Mesendoderm (in vitro differentiated cells): ENCODE measurements around the gene SMARCC1.
"Not testable (repeated sequence)": the region's sequence is repeated elsewhere in the genome, so short reads cannot be mapped to it uniquely, and the experiment has no call there.

Source experiments
- DNase-seq: peaks from one replicate; pipeline ENCODE4 v3.0.0; 2013
- H2AK5ac ChIP-seq: 2 replicates; pipeline ENCODE4 v1.6.1; 2013; ENCODE audit warnings: low read length, inconsistent platforms
- H2BK120ac ChIP-seq: 2 replicates; pipeline ENCODE4 v1.6.1; 2013; ENCODE audit warnings: low read depth, mild to moderate bottlenecking, low read length, moderate library complexity, mixed read lengths
- H2BK15ac ChIP-seq: replicated peaks from 2 replicates; pipeline ENCODE4 v1.6.1; 2013; ENCODE audit warnings: low read depth, mild to moderate bottlenecking, moderate library complexity
- H2BK5ac ChIP-seq: 2 replicates; pipeline ENCODE4 v1.6.1; 2013; ENCODE audit warnings: low read length, inconsistent platforms
- H3K18ac ChIP-seq: 2 replicates; pipeline ENCODE4 v1.6.1; 2013; ENCODE audit warnings: mild to moderate bottlenecking, low read length, mixed read lengths
- H3K23ac ChIP-seq: one replicate; pipeline ENCODE4 v1.6.1; 2013; ENCODE audit warnings: low read length
- H3K27ac ChIP-seq: 2 replicates; pipeline ENCODE4 v1.5.1; 2013; ENCODE audit warnings: low read depth, mild to moderate bottlenecking, inconsistent platforms, low read length, moderate library complexity
- H3K27me3 ChIP-seq: 2 replicates; pipeline ENCODE4 v1.6.1; 2013; ENCODE audit warnings: low read length, control low read depth, mild to moderate bottlenecking, inconsistent platforms; ENCODE audit not compliant: insufficient read depth, poor library complexity
- H3K36me3 ChIP-seq: 2 replicates; pipeline ENCODE4 v1.6.1; 2013; ENCODE audit warnings: low read length, inconsistent platforms; ENCODE audit not compliant: control insufficient read depth, insufficient read depth
- H3K4ac ChIP-seq: one replicate; pipeline ENCODE4 v1.6.1; 2013; ENCODE audit warnings: low read depth, mild to moderate bottlenecking, low read length, moderate library complexity
- H3K4me1 ChIP-seq: 2 replicates; pipeline ENCODE4 v1.6.1; 2013; ENCODE audit warnings: low read depth, low read length, inconsistent platforms; ENCODE audit not compliant: control insufficient read depth
- H3K4me2 ChIP-seq: 2 replicates; pipeline ENCODE4 v1.6.1; 2013; ENCODE audit warnings: low read length
- H3K4me3 ChIP-seq: 2 replicates; pipeline ENCODE4 v1.5.1; 2013; ENCODE audit warnings: mild to moderate bottlenecking, low read length
- H3K56ac ChIP-seq: one replicate; pipeline ENCODE4 v1.6.1; 2013; ENCODE audit warnings: low read length
- H3K79me1 ChIP-seq: 2 replicates; pipeline ENCODE4 v1.6.1; 2013; ENCODE audit warnings: low read length, inconsistent platforms
- H3K79me2 ChIP-seq: 2 replicates; pipeline ENCODE4 v1.6.1; 2013; ENCODE audit warnings: mild to moderate bottlenecking, low read length; ENCODE audit not compliant: control insufficient read depth, insufficient read depth
- H3K9ac ChIP-seq: 2 replicates; pipeline ENCODE4 v1.6.1; 2013; ENCODE audit warnings: low read length, inconsistent platforms
- H4K5ac ChIP-seq: one replicate; pipeline ENCODE4 v1.6.1; 2013; ENCODE audit warnings: low read length
- H4K8ac ChIP-seq: one replicate; pipeline ENCODE4 v1.6.1; 2013; ENCODE audit warnings: low read depth, mild to moderate bottlenecking, control low read depth, low read length, moderate library complexity
- WGBS: extraction: QIAGEN DNeasy Blood & Tissue Kit; methylation state at CpG from one replicate; pipeline ENCODE4 v1.1.7; 2013; ENCODE audit warnings: low lambda C conversion rate, missing lambda C conversion rate; ENCODE audit not compliant: insufficient coverage; ENCODE audit errors: extremely low coverage; 5-methylcytosine and 5-hydroxymethylcytosine counted together

SMARCC1 gene

DNA sequence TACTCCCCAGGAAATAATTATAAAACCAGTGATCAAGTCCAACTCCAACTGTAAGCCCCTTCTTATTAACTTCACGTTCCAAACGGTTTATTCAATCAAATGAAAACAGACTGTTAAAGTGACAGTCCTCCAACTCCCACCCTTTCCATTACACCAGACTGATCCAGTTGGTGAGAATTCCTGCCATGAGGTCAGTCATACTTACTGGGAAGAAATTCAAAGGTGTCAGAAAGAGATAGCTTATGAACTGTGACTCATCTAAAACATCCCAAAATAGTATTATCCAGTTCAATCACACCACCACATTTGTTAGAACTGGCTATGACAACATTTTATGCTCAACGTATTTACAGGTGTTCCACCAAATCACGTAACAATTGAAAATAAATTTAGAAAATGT lies 19.5 kb downstream of the SMARCC1 start:
- Histone ChIP-seq H3K36me3 (peaks cover 4% of the 10 kb centered on the region), H3K27ac (no peak overlapping the region)

DNA sequence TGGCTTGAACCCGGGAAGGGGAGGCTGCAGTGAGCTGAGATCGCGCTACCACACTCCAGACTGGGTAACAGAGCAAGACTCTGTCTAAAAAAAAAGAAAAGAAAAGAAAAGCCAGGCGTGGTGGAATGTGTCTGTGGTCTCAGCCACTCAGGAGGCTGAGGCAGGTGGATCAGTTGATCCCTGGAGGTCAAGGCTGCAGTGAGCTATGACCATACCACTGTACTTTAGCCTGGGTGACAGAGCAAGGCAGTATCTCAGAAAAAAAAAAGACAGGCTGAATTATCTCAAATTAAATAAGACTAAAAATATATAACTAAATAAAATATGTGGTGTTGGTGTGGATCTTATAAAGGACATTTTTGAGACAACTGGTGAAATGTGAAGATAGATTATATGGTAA lies 20.6 kb downstream of the SMARCC1 start:
- no peak overlapping the region for H2AK5ac ChIP-seq
- WGBS = no CpG with 5 or more reads among the region's 4 CpGs
- no peak overlapping the region for H3K4me3 ChIP-seq
- H3K27me3 ChIP-seq = no peaks in the 10 kb centered on the region
- DNase-seq = no peak
- H3K79me2 ChIP-seq = peaks cover 68% of the 10 kb centered on the region
- H3K23ac ChIP-seq = no peak overlapping the region
- no peak overlapping the region for H2BK5ac ChIP-seq
- peaks cover 6% of the 10 kb centered on the region for H3K36me3 ChIP-seq
- no peak overlapping the region for H3K18ac ChIP-seq
- H3K4me1 ChIP-seq = no peaks in the 10 kb centered on the region
- H3K56ac ChIP-seq = no peak overlapping the region
- H3K9ac ChIP-seq = no peak overlapping the region
- peaks cover 4% of the 10 kb centered on the region for H3K79me1 ChIP-seq
- H4K8ac ChIP-seq = no peak overlapping the region
- no peak overlapping the region for H2BK15ac ChIP-seq
- H4K5ac ChIP-seq = no peak overlapping the region
- no peak overlapping the region for H3K27ac ChIP-seq
- no peak overlapping the region for H3K4ac ChIP-seq
- H2BK120ac ChIP-seq = no peak overlapping the region
- H3K4me2 ChIP-seq = no peak overlapping the region

More for the DNA sequence above, 19.5 kb downstream of the SMARCC1 start:
- no peak overlapping the region for H2AK5ac ChIP-seq
- no peak overlapping the region for H4K5ac ChIP-seq
- no peak overlapping the region for H4K8ac ChIP-seq
- peaks cover 4% of the 10 kb centered on the region for H3K79me1 ChIP-seq
- H3K23ac ChIP-seq = no peak overlapping the region
- WGBS = no CpG with 5 or more reads among the region's 4 CpGs
- H3K4ac ChIP-seq = no peak overlapping the region
- no peak overlapping the region for H2BK5ac ChIP-seq
- H2BK120ac ChIP-seq = no peak overlapping the region
- no peak overlapping the region for H2BK15ac ChIP-seq
- no peak overlapping the region for H3K18ac ChIP-seq
- H3K27me3 ChIP-seq = no peaks in the 10 kb centered on the region
- no peak overlapping the region for H3K4me2 ChIP-seq
- H3K9ac ChIP-seq = no peak overlapping the region
- peaks cover 66% of the 10 kb centered on the region for H3K79me2 ChIP-seq
- H3K4me1 ChIP-seq = no peaks in the 10 kb centered on the region
- DNase-seq = no peak
- no peak overlapping the region for H3K56ac ChIP-seq
- H3K4me3 ChIP-seq = no peak overlapping the region

- not testable (repeated sequence) for H3K4me1 ChIP-seq, H2AK5ac ChIP-seq, H3K27me3 ChIP-seq, H3K9ac ChIP-seq, H2BK120ac ChIP-seq, H3K23ac ChIP-seq, H3K56ac ChIP-seq, H4K8ac ChIP-seq, H2BK15ac ChIP-seq, H3K18ac ChIP-seq, H3K4ac ChIP-seq, H3K27ac ChIP-seq, H4K5ac ChIP-seq, H2BK5ac ChIP-seq, H3K4me3 ChIP-seq, DNase-seq, H3K79me1 ChIP-seq, H3K4me2 ChIP-seq, H3K36me3 ChIP-seq
- WGBS = no CpG with 5 or more reads among the region's 4 CpGs
- H3K79me2 ChIP-seq = peaks cover 68% of the 10 kb centered on the region
Observed at GRCh38 chr3:47760207-47760606, 21.5 kb downstream of the SMARCC1 start.

DNA sequence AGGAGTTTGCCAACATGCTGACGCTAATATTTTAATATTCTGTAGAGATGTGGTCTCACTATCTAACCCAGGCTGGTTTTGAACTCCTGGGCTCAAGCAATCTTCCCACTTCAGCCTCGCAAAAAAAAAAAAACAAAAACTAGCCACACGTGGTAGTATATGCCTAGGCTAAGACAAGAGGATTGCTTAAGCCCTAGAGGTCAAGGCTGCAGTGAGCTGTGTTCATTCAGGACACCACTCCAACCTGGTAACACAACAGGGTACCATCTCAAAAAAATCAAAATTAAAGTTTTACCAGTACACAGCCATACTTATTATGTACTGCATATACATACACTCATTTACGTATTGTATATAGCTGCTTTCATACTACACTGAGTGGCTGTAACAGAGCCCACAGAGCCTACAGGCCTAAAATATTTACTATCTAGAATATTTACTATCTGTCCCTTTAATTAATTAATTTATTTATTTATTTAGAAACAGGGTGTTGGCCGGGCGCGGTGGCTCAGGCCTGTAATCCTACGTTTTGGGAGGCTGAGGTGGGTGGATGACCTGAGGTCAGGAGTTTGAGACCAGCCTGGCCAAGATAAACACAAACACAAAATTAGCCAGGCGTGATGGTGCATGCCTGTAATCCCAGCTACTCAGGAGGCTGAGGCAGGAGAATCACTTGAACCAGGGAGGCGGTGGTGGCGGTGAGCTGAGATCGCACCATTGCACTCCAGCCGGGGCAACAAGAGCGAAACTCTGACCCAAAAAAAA lies 23.2 kb downstream of the SMARCC1 start:
- Histone ChIP-seq H3K4me3 (no peak overlapping the region), H3K79me1 (peaks cover 4% of the 10 kb centered on the region), H3K56ac (no peak overlapping the region), H3K27me3 (no peaks in the 10 kb centered on the region), H3K4ac (no peak overlapping the region), H4K5ac (no peak overlapping the region), H2BK120ac (no peak overlapping the region), H3K18ac (no peak overlapping the region), H3K23ac (no peak overlapping the region), H2BK15ac (no peak overlapping the region), H2AK5ac (no peak overlapping the region), H2BK5ac (no peak overlapping the region), H3K27ac (no peak overlapping the region), H3K36me3 (peaks cover 6% of the 10 kb centered on the region), H4K8ac (no peak overlapping the region), H3K79me2 (peaks cover 63% of the 10 kb centered on the region), H3K4me2 (no peak overlapping the region), H3K4me1 (no peaks in the 10 kb centered on the region), H3K9ac (no peak overlapping the region)
- no peak for DNase-seq
- WGBS = no CpG with 5 or more reads among the region's 14 CpGs

DNA sequence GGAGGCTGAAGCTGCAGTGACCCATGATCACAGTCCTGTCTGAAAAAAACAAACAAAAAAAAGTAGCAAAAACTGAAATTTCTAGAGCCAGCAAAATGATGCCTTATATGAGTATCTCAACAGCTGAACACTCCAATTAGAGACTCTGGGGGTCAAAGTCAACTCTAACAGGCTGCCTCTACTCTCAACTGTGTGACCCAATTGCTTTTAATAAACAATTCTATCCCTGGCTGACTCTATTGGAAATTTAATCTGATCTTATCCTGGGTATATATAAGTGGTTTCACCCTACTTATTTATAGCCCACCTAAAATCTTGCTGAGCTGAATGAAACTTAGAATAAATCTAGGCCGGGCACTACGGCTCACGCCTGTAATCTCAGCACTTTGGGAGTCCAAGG lies 29.0 kb downstream of the SMARCC1 start:
- Histone ChIP-seq H3K27me3 (no peaks in the 10 kb centered on the region), H3K56ac (no peak overlapping the region), H3K18ac (no peak overlapping the region), H3K27ac (no peak overlapping the region), H3K4ac (no peak overlapping the region), H2AK5ac (no peak overlapping the region), H2BK120ac (no peak overlapping the region), H4K8ac (no peak overlapping the region), H3K79me2 (peaks cover 58% of the 10 kb centered on the region), H2BK5ac (no peak overlapping the region), H3K9ac (no peak overlapping the region), H3K4me3 (no peak overlapping the region), H3K79me1 (no peaks in the 10 kb centered on the region), H3K4me1 (no peaks in the 10 kb centered on the region), H2BK15ac (no peak overlapping the region), H3K23ac (no peak overlapping the region), H3K36me3 (peaks cover 2% of the 10 kb centered on the region), H3K4me2 (no peak overlapping the region), H4K5ac (no peak overlapping the region)
- DNase-seq = no peak
- WGBS = no CpG with 5 or more reads among the region's 3 CpGs
